Kidney (tissue), 14 donors: Measurements from ENCODE around the gene RBM19. TPM values are rescaled to one million over a fixed set of nuclear protein-coding genes. Genes with fewer than 3 reads are reported as not detected.

Experiments used
- DNase-seq, 5 donors: peaks; one replicate each; pipeline ENCODE4 v3.0.0-alpha.2; 2013 to 2020
- FAIRE-seq: peaks from 2 replicates; lab custom pipeline; 2012; peaks lifted over from hg19 to GRCh38; lab: Jason Lieb, UNC
- H3K27ac ChIP-seq, 2 donors: one replicate each; pipeline ENCODE4 v1.7.0; 2013; ENCODE audit warnings: low read depth in 2 of 2, low read length in 2 of 2, inconsistent platforms in 1 of 2
- H3K27me3 ChIP-seq: one replicate; pipeline ENCODE4 v1.7.1; 2013; ENCODE audit warnings: low read length, inconsistent platforms; ENCODE audit not compliant: control insufficient read depth, insufficient read depth
- H3K36me3 ChIP-seq, 3 donors: one replicate each; pipeline versions ENCODE4 v1.7.0 to v1.7.1; 2013; ENCODE audit warnings: low read length in 3 of 3, control low read depth in 1 of 3, inconsistent platforms in 1 of 3; ENCODE audit not compliant: insufficient read depth in 3 of 3, control insufficient read depth in 2 of 3
- H3K4me1 ChIP-seq, 3 donors: one replicate each; pipeline versions ENCODE4 v1.7.0 to v1.7.1; 2013; ENCODE audit warnings: low read length in 3 of 3, inconsistent platforms in 1 of 3, low read depth in 1 of 3; ENCODE audit not compliant: control insufficient read depth in 2 of 3, insufficient read depth in 2 of 3
- H3K4me3 ChIP-seq, 3 donors: one replicate each; pipeline versions ENCODE4 v1.7.0 to v1.8.1; 2013; ENCODE audit warnings: low read length in 3 of 3, control low read depth in 1 of 3, inconsistent platforms in 1 of 3
- H3K9ac ChIP-seq, 3 donors: one replicate each; pipeline versions ENCODE4 v1.7.0 to v1.7.1; 2013; ENCODE audit warnings: low read length in 3 of 3, control low read depth in 1 of 3, inconsistent platforms in 1 of 3
- H3K9me3 ChIP-seq, 3 donors: one replicate each; pipeline versions ENCODE4 v1.7.0 to v1.7.1; 2013; ENCODE audit warnings: low read length in 3 of 3, control low read depth in 1 of 3, inconsistent platforms in 1 of 3; ENCODE audit not compliant: control insufficient read depth in 2 of 3, insufficient read depth in 1 of 3
- CTCF ChIP-seq: IDR thresholded peaks from 3 replicates; pipeline ENCODE4 v1.5.1; 2012; ENCODE audit warnings: mild to moderate bottlenecking, moderate library complexity, borderline replicate concordance; ENCODE audit not compliant: insufficient read depth; ENCODE audit errors: extremely low read depth
- intact Hi-C: fragments of 100-400 bp; cut with DNase I; formaldehyde crosslinking; loops from one replicate; pipeline ENCODE4 v1.11.1; 2022
- polyA plus RNA-seq: library from polyadenylated mRNA; stranded (reverse); fragments of 350-450 nt; fragmentation: Illumina TruSeq; extraction: RNeasy Lipid Tissue Mini Kit (QIAGEN cat#74804); gene quantifications from one replicate; pipeline ENCODE4 v1.2.3, GENCODE V29; 2014; ENCODE audit warnings: low read depth, low replicate concordance; ENCODE audit not compliant: insufficient read depth
- total RNA-seq: library from RNA; stranded (reverse); fragmentation: NEBNext Ultra II Directional; extraction: Animal tissue kit (Norgen Biotek cat#: 25700); gene quantifications from one replicate; pipeline ENCODE4 v1.2.1, GENCODE V29; 2021
- donor health status: control.
- donor health status: control.
- donor health status: control.
- donor health status: control.
- donor health status: control.
- donor health status: DM: yes; HTN: yes; CAD: no.
- donor health status: Normal renal cell carcinoma (clear cell type).

RBM19 gene
- total and polyA plus RNA-seq, 2 donors from 2014 or later: 12.3 to 34.7 TPM

DNA sequence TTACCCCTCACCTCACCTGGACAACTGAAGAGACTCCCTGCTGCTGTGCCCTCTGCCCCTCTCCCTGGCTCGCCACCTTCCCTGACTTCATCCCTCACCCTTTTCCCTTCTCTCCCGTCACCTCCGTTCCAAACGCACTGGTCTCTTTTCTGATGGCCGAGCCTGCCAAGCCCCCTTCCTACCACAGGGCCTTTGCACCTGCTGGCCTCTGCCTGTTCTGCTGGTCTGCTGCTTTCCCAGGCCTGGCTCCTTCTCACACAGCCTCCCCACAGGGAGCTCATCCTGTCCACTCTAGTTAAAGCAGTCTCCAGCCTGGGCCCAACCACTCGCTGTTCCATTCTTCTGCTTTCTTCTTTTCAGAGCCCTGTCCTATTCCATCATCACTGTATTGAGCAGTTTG, 34.6 kb downstream of the RBM19 start:
- Histone ChIP-seq H3K27ac (no peak overlapping the region), H3K27me3 (no peaks in the 10 kb centered on the region), H3K9ac (no peak overlapping the region), H3K4me1 (no peaks in the 10 kb centered on the region), H3K4me3 (no peak overlapping the region), H3K9me3 (no peaks in the 10 kb centered on the region), H3K36me3 (peaks cover 0 to 12% (median 8%) of the 10 kb centered on the region in 3 donors)
- intact Hi-C loops: no loop called here
- no peak for DNase-seq
- TF ChIP-seq CTCF: no peak
- no peak for FAIRE-seq

- H3K4me1 ChIP-seq: no peaks in the 10 kb centered on the region
Measured at GRCh38 chr12:113930249-113930648, 35.9 kb downstream of the RBM19 start.

DNA sequence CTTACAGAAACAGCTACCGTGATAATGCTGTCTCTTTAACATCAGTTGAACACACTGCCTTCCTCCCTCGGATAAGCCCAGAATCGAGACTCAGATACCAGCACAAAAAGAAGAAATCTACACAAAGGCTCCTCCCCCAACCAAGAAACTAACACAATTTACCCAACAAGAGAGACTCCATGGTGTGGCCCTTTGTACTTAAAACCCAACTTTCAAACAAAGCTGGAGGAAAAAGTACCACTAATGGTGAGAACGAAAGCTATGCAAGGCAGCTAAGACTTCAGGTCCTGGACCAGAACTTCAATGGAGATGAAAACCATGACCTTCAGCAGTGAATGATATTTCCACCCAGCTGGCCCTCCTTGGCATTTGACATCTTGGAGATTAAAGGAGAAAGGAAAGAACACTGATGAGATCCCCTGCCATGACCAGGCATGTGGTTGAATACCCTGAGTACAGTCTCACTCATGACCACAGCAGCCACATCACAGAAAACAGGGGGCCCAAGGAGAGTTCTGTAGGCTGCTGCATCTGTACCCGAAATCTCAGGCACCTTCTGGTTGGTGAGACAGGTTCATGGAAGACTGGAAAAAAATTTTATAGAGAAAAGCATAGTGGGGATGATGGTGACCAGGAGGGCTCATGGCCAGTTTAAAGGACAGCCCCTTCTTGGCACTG, 36.7 kb downstream of the RBM19 start:
- no peaks in the 10 kb centered on the region for H3K27me3 ChIP-seq
- no peak overlapping the region for H3K27ac ChIP-seq
- FAIRE-seq: no peak
- H3K9ac ChIP-seq: no peak overlapping the region
- H3K36me3 ChIP-seq: peaks cover 0 to 26% (median 10%) of the 10 kb centered on the region in 3 donors
- no peaks in the 10 kb centered on the region for H3K4me1 ChIP-seq
- no peak for DNase-seq
- no peak overlapping the region for H3K4me3 ChIP-seq
- intact Hi-C loops: no loop called here
- H3K9me3 ChIP-seq: no peaks in the 10 kb centered on the region
- TF ChIP-seq CTCF: no peak

More at GRCh38 chr12:113930249-113930648, 35.9 kb downstream of the RBM19 start:
- no peak overlapping the region for H3K9ac ChIP-seq
- intact Hi-C loops: no loop called here
- no peak overlapping the region for H3K4me3 ChIP-seq
- H3K27me3 ChIP-seq: no peaks in the 10 kb centered on the region
- H3K27ac ChIP-seq: no peak overlapping the region
- FAIRE-seq (no peak), DNase-seq (no peak)
- TF ChIP-seq CTCF: no peak
- no peaks in the 10 kb centered on the region for H3K9me3 ChIP-seq
- peaks cover 0 to 20% (median 9%) of the 10 kb centered on the region in 3 donors for H3K36me3 ChIP-seq
